Adipocyte (in vitro differentiated cells): ENCODE results near the gene SCARB1.

Experiments used
- DNase-seq: peaks from one replicate; pipeline ENCODE4 v3.0.0-alpha.2; 2015; ENCODE audit warnings: low read depth
- H3K27me3 ChIP-seq: replicated peaks from 2 replicates; pipeline ENCODE4 v1.7.0; 2013; ENCODE audit warnings: mild to moderate bottlenecking, low read length, moderate library complexity; ENCODE audit not compliant: control insufficient read depth, insufficient read depth
- H3K36me3 ChIP-seq: 2 replicates; pipeline ENCODE4 v1.7.0; 2013; ENCODE audit warnings: low read length, mild to moderate bottlenecking, moderate library complexity; ENCODE audit not compliant: control insufficient read depth, insufficient read depth, severe bottlenecking
- H3K4me1 ChIP-seq: 2 replicates; pipeline ENCODE4 v1.7.0; 2013; ENCODE audit warnings: mild to moderate bottlenecking, low read length, moderate library complexity; ENCODE audit not compliant: control insufficient read depth, insufficient read depth
- H3K4me3 ChIP-seq: 2 replicates; pipeline ENCODE4 v1.7.0; 2013; ENCODE audit warnings: mild to moderate bottlenecking, low read length, moderate library complexity
- H3K9ac ChIP-seq: 2 replicates; pipeline ENCODE4 v1.7.0; 2013; ENCODE audit warnings: mild to moderate bottlenecking, low read length, moderate library complexity
- H3K9me3 ChIP-seq: 2 replicates; pipeline ENCODE4 v1.7.0; 2013; ENCODE audit warnings: mild to moderate bottlenecking, low read length, moderate library complexity; ENCODE audit not compliant: control insufficient read depth

Gene SCARB1

DNA sequence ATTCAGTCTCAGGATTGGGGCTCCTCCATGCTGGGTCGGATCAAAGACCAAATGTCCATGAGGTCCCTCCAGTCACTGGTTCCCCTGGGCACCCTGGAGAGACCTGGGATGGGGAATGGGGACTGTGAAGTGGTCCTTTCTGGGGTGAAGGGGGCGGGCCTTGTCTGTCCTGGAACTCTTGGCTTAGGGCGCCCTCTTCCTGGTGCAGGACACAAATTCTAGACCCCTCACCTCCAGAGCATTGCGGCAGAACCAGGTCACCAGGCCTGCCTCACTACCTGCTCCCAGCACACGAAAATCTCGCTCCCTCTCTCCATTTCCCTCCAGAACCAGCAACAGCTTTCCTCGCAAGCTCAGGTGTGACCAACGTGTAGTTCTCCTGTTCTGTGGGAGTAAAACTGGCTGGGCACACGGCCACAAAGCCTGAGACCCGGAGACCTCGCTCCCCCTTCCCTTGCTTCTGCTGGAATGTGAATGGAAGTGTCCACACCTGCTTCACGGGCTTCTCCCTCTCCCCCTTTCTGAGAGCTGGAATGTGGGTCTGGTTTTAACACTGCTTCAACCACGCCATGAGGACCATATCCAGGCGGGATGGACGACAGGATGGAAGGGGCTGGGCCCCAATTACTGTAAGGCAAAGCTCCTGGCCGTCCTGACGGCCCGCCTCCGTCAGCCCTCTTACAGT is 112.7 kb downstream of the SCARB1 start:
- H3K27me3 ChIP-seq, result no peaks in the 10 kb centered on the region
- H3K4me1 ChIP-seq, result peaks cover 49% of the 10 kb centered on the region
- DNase-seq, result no peak
- no peaks in the 10 kb centered on the region for H3K9me3 ChIP-seq
- H3K4me3 ChIP-seq, result no peak overlapping the region
- no peak overlapping the region for H3K9ac ChIP-seq
- H3K36me3 ChIP-seq, result no peaks in the 10 kb centered on the region

- Histone ChIP-seq H3K9ac (no peak overlapping the region), H3K36me3 (no peaks in the 10 kb centered on the region), H3K27me3 (no peaks in the 10 kb centered on the region), H3K4me3 (no peak overlapping the region), H3K4me1 (peaks cover 46% of the 10 kb centered on the region), H3K9me3 (no peaks in the 10 kb centered on the region)
- no peak for DNase-seq
Observed at GRCh38 chr12:124750149-124750656, 113.5 kb downstream of the SCARB1 start.

DNA sequence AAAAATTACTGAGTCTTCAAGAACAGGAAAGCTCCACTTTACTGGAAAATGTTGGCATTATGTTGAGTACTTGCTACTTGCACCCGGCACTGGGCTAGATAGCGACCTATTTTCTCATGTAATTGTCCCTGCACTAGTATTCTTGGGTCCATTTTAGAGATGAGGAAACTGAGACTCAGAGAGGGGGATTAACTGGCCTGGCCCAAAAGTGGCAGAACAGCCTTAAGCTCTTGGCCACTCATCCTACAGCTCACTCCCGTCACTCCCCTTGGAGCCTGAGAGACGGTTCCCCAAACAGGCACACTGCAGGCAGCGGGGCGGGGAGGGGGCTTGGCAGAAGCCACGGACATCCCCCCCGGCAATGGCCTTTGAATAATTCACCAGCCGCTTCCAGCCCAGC is 113.9 kb downstream of the SCARB1 start:
- H3K9ac ChIP-seq, result no peak overlapping the region
- no peak for DNase-seq
- no peaks in the 10 kb centered on the region for H3K27me3 ChIP-seq
- H3K36me3 ChIP-seq, result no peaks in the 10 kb centered on the region
- H3K9me3 ChIP-seq, result no peaks in the 10 kb centered on the region
- H3K4me1 ChIP-seq, result peaks cover 41% of the 10 kb centered on the region
- no peak overlapping the region for H3K4me3 ChIP-seq

DNA sequence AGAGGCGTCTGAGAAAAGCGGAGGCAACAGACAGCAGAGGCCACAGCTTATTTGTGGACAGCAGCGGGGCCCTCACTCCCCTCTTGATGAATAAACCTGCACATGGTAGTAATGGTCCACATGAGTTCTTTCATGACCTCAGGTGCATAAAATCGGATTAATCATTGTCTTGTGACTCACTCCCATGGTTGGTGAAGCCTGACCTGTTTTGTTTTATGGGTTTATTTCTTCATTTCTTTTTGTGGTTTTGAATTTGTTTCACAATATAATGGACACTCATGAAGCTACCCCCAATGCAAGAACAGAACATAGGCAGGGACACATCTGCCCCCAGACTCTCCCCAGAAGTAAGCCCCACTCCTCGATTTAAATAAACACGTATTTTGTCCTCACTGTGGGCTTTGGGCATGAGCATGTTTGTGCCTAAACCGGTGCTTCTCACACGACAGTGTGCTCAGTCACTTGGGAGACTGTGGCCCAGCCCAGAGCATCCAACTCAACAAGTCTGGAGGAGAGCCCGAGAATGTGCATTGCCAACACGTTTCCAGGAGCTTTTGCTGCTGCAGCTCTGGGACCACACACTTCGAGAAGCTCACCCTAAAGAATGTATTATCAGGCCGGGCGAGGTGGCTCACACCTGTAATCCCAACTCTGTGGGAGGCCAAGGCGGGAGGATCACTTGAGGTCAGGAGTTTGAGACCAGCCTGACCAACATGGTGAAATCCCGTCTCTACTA is 116.1 kb downstream of the SCARB1 start:
- Histone ChIP-seq H3K9me3 (no peaks in the 10 kb centered on the region), H3K27me3 (no peaks in the 10 kb centered on the region), H3K36me3 (no peaks in the 10 kb centered on the region), H3K4me3 (no peak overlapping the region), H3K4me1 (peaks cover 33% of the 10 kb centered on the region), H3K9ac (no peak overlapping the region)
- peak; percentile 77 for DNase-seq

GRCh38 chr12:124746649-124747425 is 116.8 kb downstream of the SCARB1 start:
- Histone ChIP-seq H3K9me3 (no peaks in the 10 kb centered on the region), H3K36me3 (no peaks in the 10 kb centered on the region), H3K9ac (peak overlapping the region; percentile 45), H3K27me3 (no peaks in the 10 kb centered on the region), H3K4me3 (peak overlapping the region; percentile 25), H3K4me1 (peaks cover 28% of the 10 kb centered on the region)
- DNase-seq, result no peak

DNA sequence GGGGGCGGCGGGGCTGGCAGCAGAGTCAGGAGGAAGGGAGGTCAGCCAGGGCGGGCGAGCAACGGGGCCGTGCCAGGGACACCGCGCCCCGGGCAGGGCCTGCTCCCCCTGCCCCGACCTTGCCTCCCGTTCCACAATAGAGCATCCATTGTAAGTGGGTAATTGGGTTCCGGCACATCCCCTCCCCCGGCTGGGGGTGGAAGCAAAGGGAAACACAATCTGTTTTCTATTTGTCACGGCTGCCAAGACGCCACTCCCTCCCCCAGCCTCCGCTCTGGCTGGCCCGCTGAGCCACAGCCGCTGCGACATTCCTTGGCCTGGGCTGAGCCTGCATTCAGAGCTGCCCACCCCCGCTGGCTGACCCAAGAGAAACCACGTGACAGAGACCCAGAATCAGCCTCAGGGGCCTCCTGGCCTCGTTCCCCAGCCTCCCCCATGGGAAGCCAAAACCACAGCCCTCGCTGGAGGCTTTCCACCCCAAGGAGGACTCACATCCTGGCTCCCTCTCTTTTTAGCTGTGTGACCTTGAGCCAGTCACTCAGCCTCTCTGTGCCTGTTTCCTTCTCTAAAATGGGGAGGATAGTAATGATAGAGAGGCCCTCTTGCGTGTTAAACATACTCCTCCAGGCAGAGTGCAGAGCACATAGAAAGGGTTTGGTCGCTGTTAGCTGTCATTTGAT is 117.6 kb downstream of the SCARB1 start:
- no peaks in the 10 kb centered on the region for H3K36me3 ChIP-seq
- no peaks in the 10 kb centered on the region for H3K27me3 ChIP-seq
- peak overlapping the region; percentile 50 for H3K9ac ChIP-seq
- peak; percentile 97 for DNase-seq
- H3K4me1 ChIP-seq, result peaks cover 28% of the 10 kb centered on the region
- H3K9me3 ChIP-seq, result no peaks in the 10 kb centered on the region
- peak overlapping the region; percentile 25 for H3K4me3 ChIP-seq

DNA sequence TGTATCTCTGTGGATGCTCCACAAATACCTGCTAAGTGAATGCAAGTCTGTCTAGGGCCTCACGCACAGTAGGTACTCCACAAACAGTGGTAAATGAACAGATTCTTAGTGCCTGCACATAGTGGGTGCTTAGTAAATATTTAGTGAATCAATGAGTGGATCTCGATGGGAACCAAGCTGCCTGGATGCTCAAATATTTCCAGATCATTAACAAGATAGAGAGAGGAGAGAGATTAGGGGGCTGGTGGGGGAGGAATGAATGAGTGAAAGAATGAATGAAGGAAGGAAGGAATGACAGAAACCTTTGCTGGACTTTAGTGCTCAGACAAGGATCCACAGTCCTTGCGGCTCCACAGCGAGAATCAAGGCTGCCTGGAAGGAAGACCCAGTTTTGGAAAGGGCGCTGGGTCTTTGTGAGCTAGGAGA is 118.2 kb downstream of the SCARB1 start:
- DNase-seq, result no peak
- peaks cover 28% of the 10 kb centered on the region for H3K4me1 ChIP-seq
- peak overlapping the region; percentile 11 for H3K4me3 ChIP-seq
- H3K9ac ChIP-seq, result peak overlapping the region; percentile 50
- H3K9me3 ChIP-seq, result no peaks in the 10 kb centered on the region
- no peaks in the 10 kb centered on the region for H3K36me3 ChIP-seq
- H3K27me3 ChIP-seq, result no peaks in the 10 kb centered on the region

DNA sequence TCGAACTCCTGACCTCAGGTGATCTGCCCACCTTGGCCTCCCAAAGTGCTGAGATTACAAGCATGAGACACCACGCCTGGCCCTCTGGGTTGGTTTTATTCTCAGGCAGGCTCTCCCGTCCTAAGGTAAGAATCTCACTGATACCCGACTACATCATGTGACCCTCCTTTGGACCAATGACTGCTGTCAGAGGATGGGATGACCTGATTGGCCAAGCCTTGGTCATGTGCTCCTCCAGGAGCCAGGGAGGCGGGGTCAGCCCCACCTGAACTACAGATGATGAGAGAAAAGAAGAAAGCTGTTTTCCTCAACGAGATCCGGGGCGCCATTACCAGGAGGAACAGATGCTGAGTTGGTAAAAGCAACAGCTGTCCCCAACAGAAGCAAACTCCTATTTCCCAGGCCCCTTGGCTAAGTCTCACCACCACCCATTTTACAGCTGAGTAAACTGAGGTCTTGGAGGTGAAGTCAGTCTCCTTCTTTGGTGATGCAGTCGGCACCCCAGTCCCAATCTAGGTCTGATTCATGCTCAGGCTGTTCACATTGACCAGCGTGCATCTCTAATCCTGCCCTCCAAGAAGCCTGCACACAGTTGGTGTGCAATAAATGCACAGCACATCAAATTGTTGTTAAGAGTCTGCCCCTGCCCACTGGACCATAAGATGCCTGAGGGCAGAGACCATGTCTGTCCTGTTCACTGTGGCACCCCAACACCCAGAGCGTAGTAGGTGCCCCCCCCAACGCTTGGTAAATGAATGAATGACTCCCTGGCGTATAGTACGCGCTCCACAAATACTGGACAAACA is 118.8 kb downstream of the SCARB1 start:
- Histone ChIP-seq H3K9me3 (peaks cover 4% of the 10 kb centered on the region), H3K36me3 (no peaks in the 10 kb centered on the region), H3K27me3 (no peaks in the 10 kb centered on the region), H3K4me3 (no peak overlapping the region), H3K4me1 (peaks cover 28% of the 10 kb centered on the region), H3K9ac (no peak overlapping the region)
- DNase-seq, result peak; percentile 17

DNA sequence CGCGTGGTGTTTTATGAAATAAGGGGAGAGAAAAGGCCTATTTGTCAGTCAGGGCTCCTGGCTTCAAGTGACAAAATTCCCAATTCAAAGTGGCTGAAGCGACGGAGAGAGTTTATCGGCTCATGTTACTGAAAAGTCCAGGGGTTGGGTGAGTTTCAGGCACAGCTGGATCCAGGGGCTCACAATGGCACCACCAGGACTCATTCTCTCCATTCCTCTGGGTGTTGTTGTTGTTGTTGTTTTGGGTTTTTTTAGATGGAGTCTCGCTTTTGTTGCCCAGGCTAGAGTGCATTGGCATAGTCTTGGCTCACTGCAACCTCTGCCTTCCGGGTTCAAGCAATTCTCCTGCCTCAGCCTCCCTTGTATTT is 119.4 kb downstream of the SCARB1 start:
- Histone ChIP-seq H3K27me3 (no peaks in the 10 kb centered on the region), H3K9me3 (peaks cover 7% of the 10 kb centered on the region), H3K4me3 (no peak overlapping the region), H3K9ac (no peak overlapping the region), H3K4me1 (peaks cover 24% of the 10 kb centered on the region), H3K36me3 (no peaks in the 10 kb centered on the region)
- no peak for DNase-seq

DNA sequence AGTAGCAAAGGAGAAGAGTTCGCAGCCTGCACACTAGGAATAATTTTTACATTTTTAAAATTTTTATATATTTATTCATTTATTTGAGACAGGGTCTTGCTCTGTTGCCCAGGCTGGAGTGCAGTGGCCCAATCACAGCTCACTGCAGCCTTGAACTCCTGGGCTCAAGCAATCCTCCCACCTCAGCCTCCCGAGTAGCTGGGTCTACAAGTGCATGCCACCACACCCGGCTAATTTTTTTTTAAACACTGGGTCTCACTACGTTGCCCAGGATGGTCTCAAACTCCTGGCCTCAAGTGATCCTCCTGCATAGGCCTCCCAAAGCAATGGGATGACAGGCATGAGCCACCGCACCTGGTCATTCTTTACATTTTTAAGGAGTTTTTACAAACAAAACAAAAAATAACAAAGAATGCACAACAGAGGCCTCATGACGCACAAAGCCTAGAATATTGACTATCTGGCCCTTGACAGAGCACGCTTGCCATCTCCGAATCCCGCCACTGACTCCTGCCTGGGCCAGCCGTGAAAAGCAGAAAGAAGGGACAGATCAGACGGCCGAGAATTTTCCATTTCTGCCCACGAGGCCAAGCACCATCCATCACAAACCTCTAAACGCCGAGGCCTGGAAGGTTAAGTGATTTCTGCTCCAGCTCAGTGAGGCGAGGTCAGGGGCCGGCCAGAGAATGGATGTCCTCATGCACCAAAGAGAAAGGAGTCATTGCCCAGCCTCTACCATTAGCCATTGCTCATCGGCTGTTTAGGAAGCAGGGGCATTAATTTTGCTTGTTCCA is 120.0 kb downstream of the SCARB1 start:
- Histone ChIP-seq H3K36me3 (no peaks in the 10 kb centered on the region), H3K4me1 (peaks cover 23% of the 10 kb centered on the region), H3K4me3 (no peak overlapping the region), H3K9me3 (peaks cover 7% of the 10 kb centered on the region), H3K9ac (no peak overlapping the region), H3K27me3 (no peaks in the 10 kb centered on the region)
- no peak for DNase-seq
